ENCODE data around the gene ATXN1.

Gene ATXN1

DNA sequence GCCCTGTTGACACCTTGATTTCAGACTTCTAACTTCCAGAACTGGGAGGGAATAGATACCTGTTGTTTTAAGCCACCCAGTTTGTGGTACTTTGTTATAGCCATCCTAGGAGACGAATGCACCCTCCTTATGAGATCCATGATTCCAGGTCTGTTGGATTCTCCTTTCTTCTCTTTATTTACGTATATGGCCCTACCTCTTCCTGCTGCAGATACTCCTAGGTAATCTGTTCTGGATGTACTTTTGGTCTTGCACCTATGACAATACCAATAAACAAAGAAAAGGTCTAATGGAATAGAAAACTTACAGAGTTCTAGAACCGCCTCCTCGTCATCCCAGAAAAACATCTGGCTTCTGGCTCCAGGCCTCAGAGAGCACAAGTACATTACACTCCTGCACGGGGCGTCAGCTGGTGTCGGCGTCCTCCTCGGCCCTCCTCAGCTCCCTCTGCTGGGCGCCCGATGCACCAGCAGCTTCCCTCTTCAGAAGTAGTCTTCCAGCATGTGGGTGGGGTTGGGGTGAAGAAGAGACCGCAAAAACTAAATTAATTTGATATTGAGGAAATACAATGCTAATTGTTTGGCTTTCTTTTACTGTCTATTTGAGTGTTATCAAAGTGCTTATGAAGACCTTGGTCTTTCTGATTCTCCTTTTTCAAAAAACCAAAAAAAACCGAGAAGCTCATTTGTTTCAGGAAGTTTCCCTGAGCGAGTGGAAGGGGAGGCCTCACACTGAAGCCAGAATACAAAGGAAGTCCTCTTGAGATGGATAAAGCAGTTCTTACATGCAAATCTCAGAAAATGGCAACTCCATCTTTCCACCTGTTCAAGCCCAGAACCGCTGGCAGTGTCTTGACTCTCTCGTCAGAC, 9.7 kb upstream of the ATXN1 start:
- H3K4me3 ChIP-seq (replicated peaks; ENCODE audit: insufficient read depth, low read length) = no peak overlapping the region
- DNase-seq (ENCODE audit: low read depth in 1 of 2, low spot score in 1 of 2) = peak; percentile 69 to 81
- TF ChIP-seq, protein P1, sequence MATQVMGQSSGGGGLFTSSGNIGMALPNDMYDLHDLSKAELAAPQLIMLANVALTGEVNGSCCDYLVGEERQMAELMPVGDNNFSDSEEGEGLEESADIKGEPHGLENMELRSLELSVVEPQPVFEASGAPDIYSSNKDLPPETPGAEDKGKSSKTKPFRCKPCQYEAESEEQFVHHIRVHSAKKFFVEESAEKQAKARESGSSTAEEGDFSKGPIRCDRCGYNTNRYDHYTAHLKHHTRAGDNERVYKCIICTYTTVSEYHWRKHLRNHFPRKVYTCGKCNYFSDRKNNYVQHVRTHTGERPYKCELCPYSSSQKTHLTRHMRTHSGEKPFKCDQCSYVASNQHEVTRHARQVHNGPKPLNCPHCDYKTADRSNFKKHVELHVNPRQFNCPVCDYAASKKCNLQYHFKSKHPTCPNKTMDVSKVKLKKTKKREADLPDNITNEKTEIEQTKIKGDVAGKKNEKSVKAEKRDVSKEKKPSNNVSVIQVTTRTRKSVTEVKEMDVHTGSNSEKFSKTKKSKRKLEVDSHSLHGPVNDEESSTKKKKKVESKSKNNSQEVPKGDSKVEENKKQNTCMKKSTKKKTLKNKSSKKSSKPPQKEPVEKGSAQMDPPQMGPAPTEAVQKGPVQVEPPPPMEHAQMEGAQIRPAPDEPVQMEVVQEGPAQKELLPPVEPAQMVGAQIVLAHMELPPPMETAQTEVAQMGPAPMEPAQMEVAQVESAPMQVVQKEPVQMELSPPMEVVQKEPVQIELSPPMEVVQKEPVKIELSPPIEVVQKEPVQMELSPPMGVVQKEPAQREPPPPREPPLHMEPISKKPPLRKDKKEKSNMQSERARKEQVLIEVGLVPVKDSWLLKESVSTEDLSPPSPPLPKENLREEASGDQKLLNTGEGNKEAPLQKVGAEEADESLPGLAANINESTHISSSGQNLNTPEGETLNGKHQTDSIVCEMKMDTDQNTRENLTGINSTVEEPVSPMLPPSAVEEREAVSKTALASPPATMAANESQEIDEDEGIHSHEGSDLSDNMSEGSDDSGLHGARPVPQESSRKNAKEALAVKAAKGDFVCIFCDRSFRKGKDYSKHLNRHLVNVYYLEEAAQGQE (IDR thresholded peaks at IDR 0.05; ENCODE audit: insufficient replicate concordance, low read depth) = no peak
- no peak for TF ChIP-seq SPI1 (IDR thresholded peaks at IDR 0.05; ENCODE audit: borderline replicate concordance, low read depth)
- TF ChIP-seq, protein P2, sequence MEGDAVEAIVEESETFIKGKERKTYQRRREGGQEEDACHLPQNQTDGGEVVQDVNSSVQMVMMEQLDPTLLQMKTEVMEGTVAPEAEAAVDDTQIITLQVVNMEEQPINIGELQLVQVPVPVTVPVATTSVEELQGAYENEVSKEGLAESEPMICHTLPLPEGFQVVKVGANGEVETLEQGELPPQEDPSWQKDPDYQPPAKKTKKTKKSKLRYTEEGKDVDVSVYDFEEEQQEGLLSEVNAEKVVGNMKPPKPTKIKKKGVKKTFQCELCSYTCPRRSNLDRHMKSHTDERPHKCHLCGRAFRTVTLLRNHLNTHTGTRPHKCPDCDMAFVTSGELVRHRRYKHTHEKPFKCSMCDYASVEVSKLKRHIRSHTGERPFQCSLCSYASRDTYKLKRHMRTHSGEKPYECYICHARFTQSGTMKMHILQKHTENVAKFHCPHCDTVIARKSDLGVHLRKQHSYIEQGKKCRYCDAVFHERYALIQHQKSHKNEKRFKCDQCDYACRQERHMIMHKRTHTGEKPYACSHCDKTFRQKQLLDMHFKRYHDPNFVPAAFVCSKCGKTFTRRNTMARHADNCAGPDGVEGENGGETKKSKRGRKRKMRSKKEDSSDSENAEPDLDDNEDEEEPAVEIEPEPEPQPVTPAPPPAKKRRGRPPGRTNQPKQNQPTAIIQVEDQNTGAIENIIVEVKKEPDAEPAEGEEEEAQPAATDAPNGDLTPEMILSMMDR (IDR thresholded peaks at IDR 0.05; ENCODE audit: insufficient read depth, low read length) = peak; percentile 85
- no peak overlapping the region for H3K27ac ChIP-seq (replicated peaks)
- H3K27me3 ChIP-seq (ENCODE audit: insufficient read depth, poor library complexity, severe bottlenecking) = no peaks in the 10 kb centered on the region

DNA sequence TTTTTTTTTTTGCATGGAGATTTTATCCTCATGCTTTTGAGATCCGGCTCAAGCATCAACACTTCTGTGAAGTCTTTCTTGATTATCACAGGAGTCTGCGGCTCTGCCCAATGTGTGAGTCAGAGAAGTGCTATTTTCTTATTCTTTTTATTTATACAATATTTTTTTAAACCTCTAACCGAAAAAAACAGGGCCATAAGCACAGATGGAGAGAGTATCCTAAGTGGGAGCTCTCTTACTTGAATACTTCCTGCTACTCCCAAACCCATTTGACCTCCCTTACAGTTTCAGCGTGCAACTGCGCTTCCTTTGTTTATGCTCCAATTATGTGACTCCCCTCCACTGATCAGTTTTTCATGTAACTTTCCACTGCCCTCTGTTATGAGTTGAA, 8.7 kb upstream of the ATXN1 start:
- H3K27ac ChIP-seq (replicated peaks) = no peak overlapping the region
- no peak overlapping the region for H3K4me3 ChIP-seq (replicated peaks; ENCODE audit: insufficient read depth, low read length)
- DNase-seq (ENCODE audit: low read depth in 1 of 2, low spot score in 1 of 2) = no peak
- TF ChIP-seq, protein P1 (IDR thresholded peaks at IDR 0.05; ENCODE audit: insufficient replicate concordance, low read depth) = no peak
- TF ChIP-seq POLR2AphosphoS5 (IDR thresholded peaks at IDR 0.05; ENCODE audit: low read depth) = no peak
- TF ChIP-seq SPI1 (IDR thresholded peaks at IDR 0.05; ENCODE audit: borderline replicate concordance, low read depth) = no peak
- TF ChIP-seq, protein P2 (IDR thresholded peaks at IDR 0.05; ENCODE audit: insufficient read depth, low read length) = no peak
- no peak for TF ChIP-seq GABPA (IDR thresholded peaks at IDR 0.05; ENCODE audit: low read depth)
- no peaks in the 10 kb centered on the region for H3K27me3 ChIP-seq (ENCODE audit: insufficient read depth, poor library complexity, severe bottlenecking)

DNA sequence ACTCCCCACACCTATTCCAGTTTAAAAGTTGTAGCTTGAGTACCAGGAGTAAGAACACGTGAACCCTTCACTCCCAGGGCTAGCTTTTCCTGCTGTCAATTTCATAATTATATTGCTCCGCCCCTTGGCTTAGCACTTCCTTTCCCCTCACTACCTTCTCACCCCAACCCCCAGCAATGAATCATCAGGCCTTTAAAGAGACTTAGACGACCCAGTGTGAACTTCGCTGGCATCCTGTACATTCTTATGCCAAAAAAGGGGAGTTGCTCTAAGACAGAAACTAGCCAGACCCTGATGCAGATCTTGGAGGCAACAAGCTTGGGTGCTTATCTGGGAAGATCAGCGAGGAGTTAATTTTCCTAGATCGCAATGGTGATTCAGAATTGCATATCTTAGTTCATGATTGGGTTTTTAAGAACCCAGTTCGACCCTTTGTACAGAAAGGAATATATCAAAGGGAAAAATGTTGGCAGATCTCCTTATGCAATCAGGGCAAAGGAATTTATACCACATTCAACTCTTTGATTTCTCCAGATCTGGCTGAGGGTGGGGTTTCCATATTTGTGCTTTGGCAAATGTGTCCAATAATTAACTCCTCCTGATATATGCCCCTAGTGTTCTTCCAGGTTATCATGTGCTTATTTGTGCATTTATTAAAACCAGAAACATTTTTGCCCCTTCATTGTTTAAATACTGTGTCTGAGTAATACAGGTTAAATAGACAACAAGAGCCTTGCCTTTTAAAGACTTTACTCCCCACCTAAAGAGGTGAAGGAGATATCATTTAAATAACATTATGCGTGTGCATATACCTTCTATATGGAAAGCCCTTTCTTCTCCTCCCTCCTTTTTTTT, 8.1 kb upstream of the ATXN1 start:
- H3K27ac ChIP-seq (replicated peaks) = no peak overlapping the region
- H3K27me3 ChIP-seq (ENCODE audit: insufficient read depth, poor library complexity, severe bottlenecking) = no peaks in the 10 kb centered on the region
- TF ChIP-seq, protein P1 (IDR thresholded peaks at IDR 0.05; ENCODE audit: insufficient replicate concordance, low read depth) = no peak
- no peak for TF ChIP-seq POLR2AphosphoS5 (IDR thresholded peaks at IDR 0.05; ENCODE audit: low read depth)
- TF ChIP-seq SPI1 (IDR thresholded peaks at IDR 0.05; ENCODE audit: borderline replicate concordance, low read depth) = peak; percentile 87
- H3K4me3 ChIP-seq (replicated peaks; ENCODE audit: insufficient read depth, low read length) = no peak overlapping the region
- DNase-seq (ENCODE audit: low read depth in 1 of 2, low spot score in 1 of 2) = peak; percentile 86 to 88

All from HL-60 (cell line).